Measurements from ENCODE around the gene KCTD17.

GRCh38 chr22:37043828-37044538, 7.6 kb upstream of the KCTD17 start:
- TF ChIP-seq CBFB (CRISPR knock-in tag; IDR thresholded peaks at IDR 0.05; ENCODE audit: low read depth) (no peak), CTCF (IDR thresholded peaks at IDR 0.05) (no peak), NR3C1 (CRISPR knock-in tag; conservative IDR thresholded peaks at IDR 0.05; ENCODE audit: low read depth) (no peak), ZNF263 (CRISPR knock-in tag; IDR thresholded peaks at IDR 0.05; ENCODE audit: low read depth) (no peak), TP53 (CRISPR knock-in tag; IDR thresholded peaks at IDR 0.05) (no peak)

Data from WTC11 (cell line).